ENCODE results near the gene DHRS1. TPM values are rescaled to one million over a fixed set of nuclear protein-coding genes. Genes with fewer than 3 reads are reported as not detected.
A peak's percentile ranks its signal among the peaks of the same experiment; 100 is the strongest.
"Not testable (repeated sequence)": the region's sequence is repeated elsewhere in the genome, so short reads cannot be mapped to it uniquely, and the experiment has no call there.

Gene DHRS1
- polyA plus RNA-seq (ENCODE audit: insufficient read length) = 14.7 TPM

GRCh38 chr14:24299255-24300191 is at the start of gene DHRS1, which contains the start of gene NOP9:
DHRS1 (minus strand) TSS chr14:24299780; CDS start chr14:24299106, 674 bp downstream.
NOP9 (plus strand) TSS chr14:24299850; CDS start chr14:24299955, 105 bp downstream.
- peak; percentile 92 for DNase-seq

GRCh38 chr14:24348186-24348585 is 48.6 kb upstream of the DHRS1 start:
- no peak for DNase-seq

GRCh38 chr14:24347134-24347533 is 47.6 kb upstream of the DHRS1 start:
- no peak for DNase-seq

- no peak for DNase-seq
These were observed 44.4 kb upstream of the DHRS1 start for GRCh38 chr14:24343795-24344660.

GRCh38 chr14:24342889-24343288 is 43.3 kb upstream of the DHRS1 start:
- no peak for DNase-seq

- no peak for DNase-seq
These were observed 41.0 kb upstream of the DHRS1 start for GRCh38 chr14:24340606-24341005.

- DNase-seq = no peak
These were observed 39.9 kb upstream of the DHRS1 start, which contains the start of gene RIPK3 for GRCh38 chr14:24339284-24340151. RIPK3 (minus strand) TSS chr14:24339991; CDS start chr14:24339826, 165 bp downstream.

- DNase-seq = no peak
These were observed 39.3 kb upstream of the DHRS1 start for GRCh38 chr14:24338843-24339242.

GRCh38 chr14:24337824-24338175 is 38.2 kb upstream of the DHRS1 start:
- DNase-seq = no peak

- no peak for DNase-seq
These were observed 37.7 kb upstream of the DHRS1 start for GRCh38 chr14:24337144-24337823.

GRCh38 chr14:24335461-24336171 is 36.0 kb upstream of the DHRS1 start:
- DNase-seq = no peak

- DNase-seq = no peak
These were observed 35.1 kb upstream of the DHRS1 start, which contains the start of gene ADCY4 for GRCh38 chr14:24334431-24335291. ADCY4 (minus strand) TSS chr14:24335071; CDS start chr14:24334652, 419 bp downstream.

GRCh38 chr14:24332268-24332993 is 32.9 kb upstream of the DHRS1 start:
- no peak for DNase-seq

- no peak for DNase-seq
These were observed 32.2 kb upstream of the DHRS1 start for GRCh38 chr14:24331731-24332267.

- no peak for DNase-seq
These were observed 31.5 kb upstream of the DHRS1 start for GRCh38 chr14:24330973-24331674.

- no peak for DNase-seq
These were observed 30.2 kb upstream of the DHRS1 start for GRCh38 chr14:24329736-24330135.

GRCh38 chr14:24329073-24329663 is 29.6 kb upstream of the DHRS1 start:
- DNase-seq = no peak

GRCh38 chr14:24327914-24328313 is 28.3 kb upstream of the DHRS1 start:
- DNase-seq = not testable (repeated sequence)

Data from hindlimb muscle (tissue), 1 donor.